ENCODE measurements around the gene CHCT1.
"Not testable (repeated sequence)": the region's sequence is repeated elsewhere in the genome, so short reads cannot be mapped to it uniquely, and the experiment has no call there.

CHCT1 gene

GRCh38 chr17:60422162-60422665 is at the start of gene CHCT1:
TSS of gene CHCT1 (plus strand) at chr17:60422489. CDS start at chr17:60422593, 104 bp downstream.
- DNase-seq (ENCODE audit: low read depth in 2 of 2), result no peak

GRCh38 chr17:60372790-60373483 is 49.4 kb upstream of the CHCT1 start:
- DNase-seq (ENCODE audit: low read depth in 2 of 2), result no peak

GRCh38 chr17:60378187-60378586 is 44.1 kb upstream of the CHCT1 start:
- not testable (repeated sequence) for DNase-seq (ENCODE audit: low read depth in 2 of 2)

GRCh38 chr17:60379461-60379860 is 42.8 kb upstream of the CHCT1 start:
- DNase-seq (ENCODE audit: low read depth in 2 of 2), result not testable (repeated sequence)

- no peak for DNase-seq (ENCODE audit: low read depth in 2 of 2)
Observed at GRCh38 chr17:60381958-60382357, 40.3 kb upstream of the CHCT1 start.

GRCh38 chr17:60383379-60383778 is 38.9 kb upstream of the CHCT1 start:
- no peak for DNase-seq (ENCODE audit: low read depth in 2 of 2)

GRCh38 chr17:60384921-60385320 is 37.4 kb upstream of the CHCT1 start:
- DNase-seq (ENCODE audit: low read depth in 2 of 2), result not testable (repeated sequence)

GRCh38 chr17:60386147-60387058 is 35.9 kb upstream of the CHCT1 start:
- DNase-seq (ENCODE audit: low read depth in 2 of 2), result no peak

GRCh38 chr17:60387666-60388065 is 34.6 kb upstream of the CHCT1 start:
- no peak for DNase-seq (ENCODE audit: low read depth in 2 of 2)

GRCh38 chr17:60388742-60389141 is 33.5 kb upstream of the CHCT1 start:
- no peak for DNase-seq (ENCODE audit: low read depth in 2 of 2)

- no peak for DNase-seq (ENCODE audit: low read depth in 2 of 2)
Observed at GRCh38 chr17:60390186-60390585, 32.1 kb upstream of the CHCT1 start.

- no peak for DNase-seq (ENCODE audit: low read depth in 2 of 2)
Observed at GRCh38 chr17:60390925-60391470, 31.3 kb upstream of the CHCT1 start.

GRCh38 chr17:60391471-60392041 is 30.7 kb upstream of the CHCT1 start:
- DNase-seq (ENCODE audit: low read depth in 2 of 2), result peak in 1 of 2 donors; percentile 13

- DNase-seq (ENCODE audit: low read depth in 2 of 2), result peak; percentile 97 to 98
Observed at GRCh38 chr17:60392042-60392844, 30.0 kb upstream of the CHCT1 start, which contains the start of gene USP32. TSS of gene USP32 (minus strand) at chr17:60392133. CDS start at chr17:60391939, 194 bp downstream.

GRCh38 chr17:60392845-60393702 is 29.2 kb upstream of the CHCT1 start:
- no peak for DNase-seq (ENCODE audit: low read depth in 2 of 2)

GRCh38 chr17:60393840-60394723 is 28.2 kb upstream of the CHCT1 start:
- no peak for DNase-seq (ENCODE audit: low read depth in 2 of 2)

- DNase-seq (ENCODE audit: low read depth in 2 of 2), result no peak
Observed at GRCh38 chr17:60395508-60396065, 26.7 kb upstream of the CHCT1 start.

- no peak for DNase-seq (ENCODE audit: low read depth in 2 of 2)
Observed at GRCh38 chr17:60396412-60396811, 25.9 kb upstream of the CHCT1 start.
